ENCODE results near the gene FCRL2.

The FCRL2 gene

DNA sequence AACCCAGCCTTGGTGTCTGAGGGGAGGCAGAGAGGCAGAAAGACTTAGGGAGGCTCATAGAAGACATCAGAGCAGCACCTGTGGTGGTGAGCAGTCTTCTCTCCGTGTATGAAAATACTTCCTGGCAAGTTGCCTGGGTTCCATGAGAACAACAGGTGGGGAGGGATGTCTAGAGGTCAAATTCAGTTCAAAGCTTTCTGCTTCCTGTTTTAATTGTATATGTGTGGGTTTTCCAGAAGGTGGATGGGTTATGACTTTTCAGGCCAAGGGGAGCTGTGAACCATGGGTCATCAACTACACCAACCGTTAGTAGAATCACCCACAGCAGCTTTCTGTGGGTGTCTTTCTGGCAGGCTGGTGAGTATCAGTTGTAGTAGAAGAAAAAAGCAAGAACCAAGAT is 4.1 kb upstream of the FCRL2 start (continued):
- TF ChIP-seq TSHZ2 (CRISPR knock-in tag; IDR thresholded peaks at IDR 0.05) (no peak), ZC3H10 (CRISPR knock-in tag; IDR thresholded peaks at IDR 0.05) (no peak), ARNTL (CRISPR knock-in tag; IDR thresholded peaks at IDR 0.05; ENCODE audit: borderline replicate concordance, low read depth) (no peak), TCF4 (CRISPR knock-in tag; IDR thresholded peaks at IDR 0.05; ENCODE audit: borderline replicate concordance) (no peak), ZNF8 (CRISPR knock-in tag; IDR thresholded peaks at IDR 0.05) (no peak), SNAI2 (CRISPR knock-in tag; IDR thresholded peaks at IDR 0.05) (no peak), ZFP30 (CRISPR knock-in tag; IDR thresholded peaks at IDR 0.05) (no peak)
- TF ChIP-seq, protein P1, sequence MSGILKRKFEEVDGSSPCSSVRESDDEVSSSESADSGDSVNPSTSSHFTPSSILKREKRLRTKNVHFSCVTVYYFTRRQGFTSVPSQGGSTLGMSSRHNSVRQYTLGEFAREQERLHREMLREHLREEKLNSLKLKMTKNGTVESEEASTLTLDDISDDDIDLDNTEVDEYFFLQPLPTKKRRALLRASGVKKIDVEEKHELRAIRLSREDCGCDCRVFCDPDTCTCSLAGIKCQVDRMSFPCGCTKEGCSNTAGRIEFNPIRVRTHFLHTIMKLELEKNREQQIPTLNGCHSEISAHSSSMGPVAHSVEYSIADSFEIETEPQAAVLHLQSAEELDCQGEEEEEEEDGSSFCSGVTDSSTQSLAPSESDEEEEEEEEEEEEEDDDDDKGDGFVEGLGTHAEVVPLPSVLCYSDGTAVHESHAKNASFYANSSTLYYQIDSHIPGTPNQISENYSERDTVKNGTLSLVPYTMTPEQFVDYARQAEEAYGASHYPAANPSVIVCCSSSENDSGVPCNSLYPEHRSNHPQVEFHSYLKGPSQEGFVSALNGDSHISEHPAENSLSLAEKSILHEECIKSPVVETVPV (CRISPR knock-in tag; IDR thresholded peaks at IDR 0.05) = no peak
- TF ChIP-seq, protein P2, sequence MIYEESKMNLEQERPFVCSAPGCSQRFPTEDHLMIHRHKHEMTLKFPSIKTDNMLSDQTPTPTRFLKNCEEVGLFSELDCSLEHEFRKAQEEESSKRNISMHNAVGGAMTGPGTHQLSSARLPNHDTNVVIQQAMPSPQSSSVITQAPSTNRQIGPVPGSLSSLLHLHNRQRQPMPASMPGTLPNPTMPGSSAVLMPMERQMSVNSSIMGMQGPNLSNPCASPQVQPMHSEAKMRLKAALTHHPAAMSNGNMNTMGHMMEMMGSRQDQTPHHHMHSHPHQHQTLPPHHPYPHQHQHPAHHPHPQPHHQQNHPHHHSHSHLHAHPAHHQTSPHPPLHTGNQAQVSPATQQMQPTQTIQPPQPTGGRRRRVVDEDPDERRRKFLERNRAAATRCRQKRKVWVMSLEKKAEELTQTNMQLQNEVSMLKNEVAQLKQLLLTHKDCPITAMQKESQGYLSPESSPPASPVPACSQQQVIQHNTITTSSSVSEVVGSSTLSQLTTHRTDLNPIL (CRISPR knock-in tag; IDR thresholded peaks at IDR 0.05; ENCODE audit: low read depth) = no peak

DNA sequence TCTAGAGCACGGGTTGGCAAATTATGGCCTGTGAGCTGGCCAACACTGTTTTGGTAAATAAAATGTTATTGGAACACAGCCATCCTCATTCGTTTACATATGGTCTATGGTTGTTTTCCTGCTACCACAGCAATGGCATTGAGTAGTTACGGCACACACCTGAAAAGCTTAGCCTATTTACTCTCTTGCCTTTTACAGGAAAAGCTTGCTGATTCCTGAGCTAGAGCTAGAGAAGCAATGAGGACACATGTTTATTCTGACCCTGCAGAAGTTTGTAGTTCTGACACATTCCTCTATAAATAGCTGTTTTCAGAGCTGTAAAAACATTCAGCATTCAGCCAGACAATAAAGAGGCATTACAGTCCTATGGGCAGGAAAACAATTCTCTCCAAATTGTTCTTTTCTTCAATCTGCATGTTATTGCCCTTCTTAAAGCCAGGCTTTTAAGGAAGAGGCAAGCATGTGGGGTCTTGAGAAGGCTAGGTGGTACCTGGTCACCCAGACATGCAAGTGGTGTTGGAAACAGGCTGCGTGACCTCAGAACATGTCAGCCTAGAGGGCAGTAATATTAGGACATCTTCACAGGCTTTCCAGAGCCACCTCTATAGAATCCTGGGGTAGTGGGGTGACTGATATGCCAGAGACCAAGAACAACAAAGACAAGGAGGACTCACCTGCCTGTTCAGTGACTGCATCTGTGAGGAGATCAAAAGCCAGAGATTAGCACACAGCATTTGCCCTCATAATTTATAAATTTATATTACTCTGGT is 1.6 kb downstream of the FCRL2 start:
- TF ChIP-seq ZC3H10 (CRISPR knock-in tag; IDR thresholded peaks at IDR 0.05) (no peak), TCF4 (CRISPR knock-in tag; IDR thresholded peaks at IDR 0.05; ENCODE audit: borderline replicate concordance) (no peak), TSHZ2 (CRISPR knock-in tag; IDR thresholded peaks at IDR 0.05) (no peak), GLIS3 (CRISPR knock-in tag; IDR thresholded peaks at IDR 0.05) (no peak), ZNF70 (CRISPR knock-in tag; IDR thresholded peaks at IDR 0.05) (no peak), TOX (CRISPR knock-in tag; IDR thresholded peaks at IDR 0.05; ENCODE audit: borderline replicate concordance) (no peak), RARB (CRISPR knock-in tag; IDR thresholded peaks at IDR 0.05) (no peak)
- TF ChIP-seq, protein P3, sequence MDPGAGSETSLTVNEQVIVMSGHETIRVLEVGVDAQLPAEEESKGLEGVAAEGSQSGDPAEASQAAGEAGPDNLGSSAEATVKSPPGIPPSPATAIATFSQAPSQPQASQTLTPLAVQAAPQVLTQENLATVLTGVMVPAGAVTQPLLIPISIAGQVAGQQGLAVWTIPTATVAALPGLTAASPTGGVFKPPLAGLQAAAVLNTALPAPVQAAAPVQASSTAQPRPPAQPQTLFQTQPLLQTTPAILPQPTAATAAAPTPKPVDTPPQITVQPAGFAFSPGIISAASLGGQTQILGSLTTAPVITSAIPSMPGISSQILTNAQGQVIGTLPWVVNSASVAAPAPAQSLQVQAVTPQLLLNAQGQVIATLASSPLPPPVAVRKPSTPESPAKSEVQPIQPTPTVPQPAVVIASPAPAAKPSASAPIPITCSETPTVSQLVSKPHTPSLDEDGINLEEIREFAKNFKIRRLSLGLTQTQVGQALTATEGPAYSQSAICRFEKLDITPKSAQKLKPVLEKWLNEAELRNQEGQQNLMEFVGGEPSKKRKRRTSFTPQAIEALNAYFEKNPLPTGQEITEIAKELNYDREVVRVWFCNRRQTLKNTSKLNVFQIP (CRISPR knock-in tag; IDR thresholded peaks at IDR 0.05; ENCODE audit: borderline replicate concordance, low read depth) = no peak
- no peak for ATAC-seq

- no peak for ATAC-seq
- TF ChIP-seq, protein P2 (CRISPR knock-in tag; IDR thresholded peaks at IDR 0.05; ENCODE audit: low read depth) = no peak
- TF ChIP-seq TCF4 (CRISPR knock-in tag; IDR thresholded peaks at IDR 0.05; ENCODE audit: borderline replicate concordance) (no peak), RARB (CRISPR knock-in tag; IDR thresholded peaks at IDR 0.05) (no peak), ARNTL (CRISPR knock-in tag; IDR thresholded peaks at IDR 0.05; ENCODE audit: borderline replicate concordance, low read depth) (no peak), ZNF8 (CRISPR knock-in tag; IDR thresholded peaks at IDR 0.05) (no peak), ZNF70 (CRISPR knock-in tag; IDR thresholded peaks at IDR 0.05) (no peak), ESRRG (CRISPR knock-in tag; IDR thresholded peaks at IDR 0.05) (no peak), OSR1 (CRISPR knock-in tag; IDR thresholded peaks at IDR 0.05) (no peak), ISL1 (CRISPR knock-in tag; IDR thresholded peaks at IDR 0.05) (no peak), ZFP30 (CRISPR knock-in tag; IDR thresholded peaks at IDR 0.05) (no peak), TOX (CRISPR knock-in tag; IDR thresholded peaks at IDR 0.05; ENCODE audit: borderline replicate concordance) (no peak), ZFP3 (CRISPR knock-in tag; IDR thresholded peaks at IDR 0.05) (no peak), ZNF565 (CRISPR knock-in tag; conservative IDR thresholded peaks at IDR 0.05; ENCODE audit: low read depth) (no peak), SNAI2 (CRISPR knock-in tag; IDR thresholded peaks at IDR 0.05) (no peak)
- TF ChIP-seq, protein P1 (CRISPR knock-in tag; IDR thresholded peaks at IDR 0.05) = no peak
- TF ChIP-seq, protein P3 (CRISPR knock-in tag; IDR thresholded peaks at IDR 0.05; ENCODE audit: borderline replicate concordance, low read depth) = no peak
Observed at GRCh38 chr1:157774412-157774811, 2.5 kb downstream of the FCRL2 start.
